ENCODE data around the gene ZYG11A.

- no peak for TF ChIP-seq EP300 (IDR thresholded peaks at IDR 0.05; ENCODE audit: low read depth in 2 of 2, low read length in 2 of 2)
- no peak for TF ChIP-seq EP300 (CRISPR knock-in tag; IDR thresholded peaks at IDR 0.05; ENCODE audit: borderline replicate concordance)
- TF ChIP-seq CTCF (CRISPR knock-in tag; IDR thresholded peaks at IDR 0.05), result no peak
- TF ChIP-seq CHD4 (IDR thresholded peaks at IDR 0.05; ENCODE audit: borderline replicate concordance, low read length), result no peak
- no peak for TF ChIP-seq TERF1 (CRISPR knock-in tag; IDR thresholded peaks at IDR 0.05)
- no peak for TF ChIP-seq HDAC6 (IDR thresholded peaks at IDR 0.05; ENCODE audit: low read depth, low read length)
- no peak for TF ChIP-seq ZNF331 (CRISPR knock-in tag; IDR thresholded peaks at IDR 0.05)
- no peak for TF ChIP-seq ZKSCAN1 (IDR thresholded peaks at IDR 0.05; ENCODE audit: low read length)
- no peak for TF ChIP-seq ZBTB14 (CRISPR knock-in tag; IDR thresholded peaks at IDR 0.05)
- no peak for TF ChIP-seq ZNF766 (CRISPR knock-in tag; IDR thresholded peaks at IDR 0.05; ENCODE audit: borderline replicate concordance)
- TF ChIP-seq TCF7 (IDR thresholded peaks at IDR 0.05; ENCODE audit: low read depth), result no peak
- TF ChIP-seq PRDM4 (CRISPR knock-in tag; IDR thresholded peaks at IDR 0.05; ENCODE audit: borderline replicate concordance), result no peak
These were observed 35.0 kb downstream of the ZYG11A start for GRCh38 chr1:52877554-52877953.

Data from HepG2 (cell line).